Panc1 (cell line): Measurements from ENCODE around the gene MGAT4C. TPM values are rescaled to one million over a fixed set of nuclear protein-coding genes. Genes with fewer than 3 reads are reported as not detected.

Experiments used
- ATAC-seq: fragments of 200-7000 bp; cut with Tn5 transposase; 2 replicates; pipeline ENCODE4 v1.9.1; 2020; ENCODE audit warnings: mild to moderate bottlenecking, moderate library complexity
- BruUV-seq: library from RNA; stranded (reverse); fragments of 400-500 nt; replicated peaks from 2 replicates; lab custom pipeline; 2021; lab: Mats Ljungman, UMichigan
- CTCF ChIA-PET: fragments of 300-600 bp; sonication (Branson Sonifier 250); formaldehyde crosslinking; loops from one replicate; lab custom pipeline; 2022; ENCODE audit warnings: antibody characterized with exemption; lab: Charles Lee
- POLR2A ChIA-PET: fragments of 300-600 bp; sonication (Branson Sonifier 250); formaldehyde crosslinking; loops from one replicate; lab custom pipeline; 2022; ENCODE audit warnings: antibody characterized with exemption; lab: Charles Lee
- DNase-seq: peaks from one replicate; pipeline ENCODE4 v3.0.0-alpha.2; 2010; ENCODE audit warnings: low read depth, low spot score
- H3K27ac ChIP-seq: 2 replicates; pipeline ENCODE4 v1.5.1; 2011; ENCODE audit warnings: mild to moderate bottlenecking, low read length, inconsistent platforms
- H3K27me3 ChIP-seq: fragments of 200-500 bp; sonication (Bioruptor generic); 2 replicates; pipeline ENCODE4 v1.6.0; 2014; ENCODE audit warnings: low read length, inconsistent platforms; ENCODE audit not compliant: control insufficient read depth, insufficient read depth
- H3K36me3 ChIP-seq: fragments of 200-500 bp; sonication (Bioruptor generic); 2 replicates; pipeline ENCODE4 v1.5.1; 2014; ENCODE audit warnings: inconsistent platforms, mild to moderate bottlenecking, low read length, moderate library complexity; ENCODE audit not compliant: control insufficient read depth, insufficient read depth
- H3K4me1 ChIP-seq: 2 replicates; pipeline ENCODE4 v1.5.1; 2011; ENCODE audit warnings: inconsistent platforms, mild to moderate bottlenecking, low read length, moderate library complexity; ENCODE audit not compliant: control insufficient read depth, insufficient read depth
- H3K4me3 ChIP-seq, 2 experiments: 2 replicates each; pipeline ENCODE4 v1.5.1; 2011 to 2012; ENCODE audit warnings: low read depth in 2 of 2, low read length in 2 of 2, mild to moderate bottlenecking in 2 of 2, inconsistent platforms in 1 of 2, moderate library complexity in 1 of 2
- H3K9me3 ChIP-seq: fragments of 200-500 bp; sonication (Bioruptor generic); 2 replicates; pipeline ENCODE4 v1.5.1; 2014; ENCODE audit warnings: low read depth, mild to moderate bottlenecking, inconsistent platforms, low read length, moderate library complexity; ENCODE audit not compliant: control insufficient read depth, insufficient read depth
- POLR2AphosphoS5 ChIP-seq: IDR thresholded peaks from 2 replicates; pipeline ENCODE4 v1.6.1; 2012; ENCODE audit warnings: mild to moderate bottlenecking, low read depth, low read length, moderate library complexity
- SIN3A ChIP-seq: IDR thresholded peaks from 2 replicates; pipeline ENCODE4 v1.6.1; 2012; ENCODE audit warnings: low read depth, mild to moderate bottlenecking, low read length, moderate library complexity, borderline replicate concordance; ENCODE audit not compliant: insufficient read depth
- TCF7L2 ChIP-seq: IDR thresholded peaks from 2 replicates; pipeline ENCODE4 v1.6.1; 2011; ENCODE audit warnings: mild to moderate bottlenecking, low read depth, low read length, inconsistent platforms
- in situ Hi-C: cut with HindIII; loops from 2 replicates; pipeline ENCODE4 v1.10.0; 2016; ENCODE audit warnings: low sequenced_read_pairs, low pct_unique_long_range_greater_than_20kb
- intact Hi-C: fragments of 100-400 bp; cut with micrococcal nuclease; formaldehyde crosslinking; loops from one replicate; pipeline ENCODE4 v1.10.0; 2022; ENCODE audit not compliant: unreplicated experiment
- total RNA-seq: library from RNA; stranded (reverse); gene quantifications from one replicate; pipeline ENCODE4 v1.2.1, GENCODE V29; 2021; ENCODE audit not compliant: unreplicated experiment
- TF ChIP-seq, protein P1 (sequence below): fragments of 450-650 bp; IDR thresholded peaks from 2 replicates; pipeline ENCODE4 v1.5.1; 2017; ENCODE audit warnings: mild to moderate bottlenecking
- TF ChIP-seq, protein P2 (sequence below), 2 experiments: IDR thresholded peaks; 2 replicates each; pipeline ENCODE4 v1.6.1; 2011 to 2012; ENCODE audit warnings: low read depth in 2 of 2, control low read depth in 1 of 2, low read length in 1 of 2, mild to moderate bottlenecking in 1 of 2, moderate library complexity in 1 of 2; ENCODE audit not compliant: insufficient read depth in 1 of 2

MGAT4C gene
- total RNA-seq, 1 experiment from 2014 or later, result not detected

DNA sequence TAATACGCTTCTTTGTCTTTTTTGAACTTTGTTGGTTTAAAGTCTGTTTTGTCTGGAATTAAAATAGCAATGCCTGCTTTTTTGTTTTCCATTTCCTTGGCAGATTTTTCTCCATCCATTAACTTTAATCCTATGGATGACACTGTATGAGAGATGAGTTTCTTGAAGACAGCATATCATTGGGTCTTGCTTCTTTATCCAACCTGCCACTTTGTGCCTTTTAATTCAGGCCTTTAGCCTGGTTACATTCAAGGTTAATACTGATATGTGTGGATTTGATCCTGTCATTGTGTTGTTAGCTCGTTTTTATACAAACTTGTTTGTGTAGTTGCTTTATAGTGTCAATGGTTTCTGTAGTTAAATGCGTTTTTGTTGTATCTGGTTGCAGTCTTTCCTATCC, 214.1 kb downstream of the MGAT4C start:
- no peaks in the 10 kb centered on the region for H3K9me3 ChIP-seq
- H3K27me3 ChIP-seq, result no peaks in the 10 kb centered on the region
- intact Hi-C loops (no loop called here), in situ Hi-C loops (no loop called here)
- H3K27ac ChIP-seq, result no peak overlapping the region
- no peak for ATAC-seq
- H3K4me3 ChIP-seq, result no peak overlapping the region
- no peaks in the 10 kb centered on the region for H3K36me3 ChIP-seq
- H3K4me1 ChIP-seq, result no peaks in the 10 kb centered on the region
- no peak for DNase-seq
- CTCF ChIA-PET, result no interaction called here
- TF ChIP-seq SIN3A, result no peak
- TF ChIP-seq POLR2AphosphoS5, result no peak
- TF ChIP-seq, protein P1, sequence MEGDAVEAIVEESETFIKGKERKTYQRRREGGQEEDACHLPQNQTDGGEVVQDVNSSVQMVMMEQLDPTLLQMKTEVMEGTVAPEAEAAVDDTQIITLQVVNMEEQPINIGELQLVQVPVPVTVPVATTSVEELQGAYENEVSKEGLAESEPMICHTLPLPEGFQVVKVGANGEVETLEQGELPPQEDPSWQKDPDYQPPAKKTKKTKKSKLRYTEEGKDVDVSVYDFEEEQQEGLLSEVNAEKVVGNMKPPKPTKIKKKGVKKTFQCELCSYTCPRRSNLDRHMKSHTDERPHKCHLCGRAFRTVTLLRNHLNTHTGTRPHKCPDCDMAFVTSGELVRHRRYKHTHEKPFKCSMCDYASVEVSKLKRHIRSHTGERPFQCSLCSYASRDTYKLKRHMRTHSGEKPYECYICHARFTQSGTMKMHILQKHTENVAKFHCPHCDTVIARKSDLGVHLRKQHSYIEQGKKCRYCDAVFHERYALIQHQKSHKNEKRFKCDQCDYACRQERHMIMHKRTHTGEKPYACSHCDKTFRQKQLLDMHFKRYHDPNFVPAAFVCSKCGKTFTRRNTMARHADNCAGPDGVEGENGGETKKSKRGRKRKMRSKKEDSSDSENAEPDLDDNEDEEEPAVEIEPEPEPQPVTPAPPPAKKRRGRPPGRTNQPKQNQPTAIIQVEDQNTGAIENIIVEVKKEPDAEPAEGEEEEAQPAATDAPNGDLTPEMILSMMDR, result no peak
- TF ChIP-seq TCF7L2, result no peak
- TF ChIP-seq, protein P2, sequence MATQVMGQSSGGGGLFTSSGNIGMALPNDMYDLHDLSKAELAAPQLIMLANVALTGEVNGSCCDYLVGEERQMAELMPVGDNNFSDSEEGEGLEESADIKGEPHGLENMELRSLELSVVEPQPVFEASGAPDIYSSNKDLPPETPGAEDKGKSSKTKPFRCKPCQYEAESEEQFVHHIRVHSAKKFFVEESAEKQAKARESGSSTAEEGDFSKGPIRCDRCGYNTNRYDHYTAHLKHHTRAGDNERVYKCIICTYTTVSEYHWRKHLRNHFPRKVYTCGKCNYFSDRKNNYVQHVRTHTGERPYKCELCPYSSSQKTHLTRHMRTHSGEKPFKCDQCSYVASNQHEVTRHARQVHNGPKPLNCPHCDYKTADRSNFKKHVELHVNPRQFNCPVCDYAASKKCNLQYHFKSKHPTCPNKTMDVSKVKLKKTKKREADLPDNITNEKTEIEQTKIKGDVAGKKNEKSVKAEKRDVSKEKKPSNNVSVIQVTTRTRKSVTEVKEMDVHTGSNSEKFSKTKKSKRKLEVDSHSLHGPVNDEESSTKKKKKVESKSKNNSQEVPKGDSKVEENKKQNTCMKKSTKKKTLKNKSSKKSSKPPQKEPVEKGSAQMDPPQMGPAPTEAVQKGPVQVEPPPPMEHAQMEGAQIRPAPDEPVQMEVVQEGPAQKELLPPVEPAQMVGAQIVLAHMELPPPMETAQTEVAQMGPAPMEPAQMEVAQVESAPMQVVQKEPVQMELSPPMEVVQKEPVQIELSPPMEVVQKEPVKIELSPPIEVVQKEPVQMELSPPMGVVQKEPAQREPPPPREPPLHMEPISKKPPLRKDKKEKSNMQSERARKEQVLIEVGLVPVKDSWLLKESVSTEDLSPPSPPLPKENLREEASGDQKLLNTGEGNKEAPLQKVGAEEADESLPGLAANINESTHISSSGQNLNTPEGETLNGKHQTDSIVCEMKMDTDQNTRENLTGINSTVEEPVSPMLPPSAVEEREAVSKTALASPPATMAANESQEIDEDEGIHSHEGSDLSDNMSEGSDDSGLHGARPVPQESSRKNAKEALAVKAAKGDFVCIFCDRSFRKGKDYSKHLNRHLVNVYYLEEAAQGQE (IDR thresholded peaks at IDR 0.05; ENCODE audit: insufficient read depth in 1 of 2, low read depth in 2 of 2, low read length in 1 of 2), result no peak
- POLR2A ChIA-PET, result no interaction called here
- no TSS peak for BruUV-seq

DNA sequence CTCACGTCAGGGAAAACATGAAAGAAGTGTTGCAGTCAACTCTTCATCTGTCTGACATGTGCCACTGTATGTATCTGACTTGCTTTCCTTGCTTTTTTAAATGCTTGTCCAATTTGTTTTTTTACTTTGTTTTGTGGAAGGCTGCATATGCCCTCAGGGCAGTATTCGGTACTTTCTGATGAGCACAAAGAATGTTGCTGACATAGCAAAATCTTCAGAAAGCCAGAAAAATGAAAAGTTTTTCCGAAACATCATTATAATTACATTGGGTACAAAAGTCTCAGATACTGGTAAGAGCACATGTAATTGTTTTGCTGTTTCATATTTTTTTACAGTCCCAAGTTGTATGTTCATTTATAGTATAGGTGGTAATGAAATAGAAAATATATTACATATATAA, 237.8 kb downstream of the MGAT4C start:
- TF ChIP-seq, protein P1, result no peak
- no peak for TF ChIP-seq TCF7L2
- no peak for TF ChIP-seq POLR2AphosphoS5
- no peak for TF ChIP-seq SIN3A
- TF ChIP-seq, protein P2 (IDR thresholded peaks at IDR 0.05; ENCODE audit: insufficient read depth in 1 of 2, low read depth in 2 of 2, low read length in 1 of 2), result no peak
- no peaks in the 10 kb centered on the region for H3K4me1 ChIP-seq
- ATAC-seq (no peak), DNase-seq (no peak)
- no peaks in the 10 kb centered on the region; the same call in 1 of the 2 replicates for H3K9me3 ChIP-seq
- no TSS peak for BruUV-seq
- intact Hi-C loops, result no loop called here
- no peaks in the 10 kb centered on the region for H3K36me3 ChIP-seq
- no peak overlapping the region for H3K27ac ChIP-seq
- no peak overlapping the region for H3K4me3 ChIP-seq
- in situ Hi-C loops, result no loop called here
- no peaks in the 10 kb centered on the region for H3K27me3 ChIP-seq
- ChIA-PET CTCF (no interaction called here), POLR2A (no interaction called here)
